ENCODE results near the gene SLC29A3. TPM values are rescaled to one million over a fixed set of nuclear protein-coding genes. Genes with fewer than 3 reads are reported as not detected.

Gene SLC29A3
- total RNA-seq, 1 donor from 2014 or later = 5.3 TPM

GRCh38 chr10:71380841-71381240 is 61.8 kb downstream of the SLC29A3 start:
- H3K27ac Mint-ChIP-seq (ENCODE audit: unreplicated experiment) = no peak overlapping the region
- H3K9me3 Mint-ChIP-seq = no peaks in the 10 kb centered on the region
- H3K4me1 Mint-ChIP-seq = peaks cover 9% of the 10 kb centered on the region
- no peak for DNase-seq (ENCODE audit: low read depth, low spot score)
- no peak for TF ChIP-seq CTCF (conservative IDR thresholded peaks at IDR 0.05)
- no peaks in the 10 kb centered on the region for H3K36me3 Mint-ChIP-seq (ENCODE audit: low read depth)
- no peak overlapping the region for H3K4me3 Mint-ChIP-seq
- peaks cover 8% of the 10 kb centered on the region for H3K27me3 Mint-ChIP-seq (ENCODE audit: low read depth)

DNA sequence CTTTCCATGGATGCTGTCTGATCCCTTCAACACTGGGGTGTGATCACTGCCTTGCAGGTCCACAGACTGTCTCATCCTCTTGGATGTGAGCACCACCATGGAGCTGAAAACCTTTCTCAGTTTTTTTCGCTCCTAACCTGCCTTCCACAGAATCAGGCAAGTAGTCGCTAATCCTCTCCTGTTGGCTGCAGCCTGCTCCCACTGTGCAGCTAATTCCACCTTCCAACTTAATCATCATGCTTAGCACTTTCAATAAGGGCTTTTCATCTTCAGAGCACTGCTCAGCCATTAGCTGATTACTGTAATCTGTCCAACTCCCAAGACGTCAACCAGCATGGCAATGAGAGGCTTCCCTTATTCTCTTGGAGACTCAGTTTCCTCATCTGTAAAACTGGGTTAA is 62.6 kb downstream of the SLC29A3 start:
- H3K4me1 Mint-ChIP-seq = peaks cover 9% of the 10 kb centered on the region
- H3K9me3 Mint-ChIP-seq = no peaks in the 10 kb centered on the region
- H3K27me3 Mint-ChIP-seq (ENCODE audit: low read depth) = peaks cover 2% of the 10 kb centered on the region
- no peaks in the 10 kb centered on the region for H3K36me3 Mint-ChIP-seq (ENCODE audit: low read depth)
- no peak for TF ChIP-seq CTCF (conservative IDR thresholded peaks at IDR 0.05)
- H3K27ac Mint-ChIP-seq (ENCODE audit: unreplicated experiment) = no peak overlapping the region
- no peak overlapping the region for H3K4me3 Mint-ChIP-seq
- DNase-seq (ENCODE audit: low read depth, low spot score) = no peak

GRCh38 chr10:71382028-71382427 is 63.0 kb downstream of the SLC29A3 start:
- H3K27ac Mint-ChIP-seq (ENCODE audit: unreplicated experiment) = no peak overlapping the region

GRCh38 chr10:71382757-71383156 is 63.7 kb downstream of the SLC29A3 start:
- H3K9me3 Mint-ChIP-seq = no peaks in the 10 kb centered on the region
- peaks cover 2% of the 10 kb centered on the region for H3K27me3 Mint-ChIP-seq (ENCODE audit: low read depth)
- TF ChIP-seq CTCF (conservative IDR thresholded peaks at IDR 0.05) = no peak
- H3K27ac Mint-ChIP-seq (ENCODE audit: unreplicated experiment) = no peak overlapping the region
- H3K36me3 Mint-ChIP-seq (ENCODE audit: low read depth) = no peaks in the 10 kb centered on the region
- H3K4me1 Mint-ChIP-seq = peaks cover 5% of the 10 kb centered on the region
- no peak for DNase-seq (ENCODE audit: low read depth, low spot score)
- no peak overlapping the region for H3K4me3 Mint-ChIP-seq

More at GRCh38 chr10:71382028-71382427, 63.0 kb downstream of the SLC29A3 start:
- DNase-seq (ENCODE audit: low read depth, low spot score) = no peak
- H3K4me3 Mint-ChIP-seq = no peak overlapping the region
- H3K4me1 Mint-ChIP-seq = peaks cover 9% of the 10 kb centered on the region
- H3K36me3 Mint-ChIP-seq (ENCODE audit: low read depth) = no peaks in the 10 kb centered on the region
- H3K9me3 Mint-ChIP-seq = no peaks in the 10 kb centered on the region
- H3K27me3 Mint-ChIP-seq (ENCODE audit: low read depth) = peaks cover 2% of the 10 kb centered on the region
- no peak for TF ChIP-seq CTCF (conservative IDR thresholded peaks at IDR 0.05)

GRCh38 chr10:71383972-71384687 is 65.1 kb downstream of the SLC29A3 start:
- H3K27me3 Mint-ChIP-seq (ENCODE audit: low read depth) = peaks cover 2% of the 10 kb centered on the region
- H3K36me3 Mint-ChIP-seq (ENCODE audit: low read depth) = no peaks in the 10 kb centered on the region
- peak; percentile 93 for TF ChIP-seq CTCF (conservative IDR thresholded peaks at IDR 0.05)
- no peak overlapping the region for H3K4me3 Mint-ChIP-seq
- DNase-seq (ENCODE audit: low read depth, low spot score) = peak; percentile 84
- H3K4me1 Mint-ChIP-seq = peaks cover 5% of the 10 kb centered on the region
- no peak overlapping the region for H3K27ac Mint-ChIP-seq (ENCODE audit: unreplicated experiment)
- no peaks in the 10 kb centered on the region for H3K9me3 Mint-ChIP-seq

All from neural crest cell (in vitro differentiated cells).